HT1080 (cell line): Measurements from ENCODE around the gene IQCF2. TPM values are rescaled to one million over a fixed set of nuclear protein-coding genes. Genes with fewer than 3 reads are reported as not detected.
"Not testable (repeated sequence)": the region's sequence is repeated elsewhere in the genome, so short reads cannot be mapped to it uniquely, and the experiment has no call there.

Experiments used
- DNase-seq: peaks from one replicate; pipeline ENCODE4 v3.0.0-alpha.2; 2015; ENCODE audit warnings: low read depth
- small RNA-seq: library from RNA; depleted of rRNA; stranded (forward); fragments of <200 nt; gene quantifications from one replicate; pipeline ENCODE3, GENCODE V24; 2014
- total RNA-seq: library from RNA; depleted of rRNA; stranded (reverse); fragments of >200 nt; shearing (Covaris generic); gene quantifications from 2 replicates; pipeline ENCODE4 v1.2.3, GENCODE V29; 2014; rRNA removed

The IQCF2 gene
- total RNA-seq, 1 experiment from 2014 or later = not detected

DNA sequence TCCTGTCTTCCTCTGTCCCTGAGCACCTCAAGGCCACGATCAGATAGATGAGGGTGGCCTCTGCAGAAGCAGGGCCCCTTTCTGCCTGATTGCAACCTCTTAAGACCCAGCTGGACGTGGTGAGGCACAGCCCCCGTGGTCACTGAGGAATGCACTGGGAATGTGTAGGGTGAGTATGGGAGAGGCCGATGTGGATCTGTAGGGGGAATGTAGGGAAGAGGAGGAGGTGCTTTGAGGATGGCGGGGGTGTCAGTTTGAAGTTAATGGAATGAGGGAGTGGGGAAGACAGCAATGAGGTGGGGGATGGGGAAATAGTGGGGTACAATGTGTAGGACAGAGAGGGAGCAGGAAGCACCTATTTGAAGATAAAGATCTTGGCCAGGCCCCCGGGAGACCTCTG lies 14.8 kb downstream of the IQCF2 start:
- no peak for DNase-seq

DNA sequence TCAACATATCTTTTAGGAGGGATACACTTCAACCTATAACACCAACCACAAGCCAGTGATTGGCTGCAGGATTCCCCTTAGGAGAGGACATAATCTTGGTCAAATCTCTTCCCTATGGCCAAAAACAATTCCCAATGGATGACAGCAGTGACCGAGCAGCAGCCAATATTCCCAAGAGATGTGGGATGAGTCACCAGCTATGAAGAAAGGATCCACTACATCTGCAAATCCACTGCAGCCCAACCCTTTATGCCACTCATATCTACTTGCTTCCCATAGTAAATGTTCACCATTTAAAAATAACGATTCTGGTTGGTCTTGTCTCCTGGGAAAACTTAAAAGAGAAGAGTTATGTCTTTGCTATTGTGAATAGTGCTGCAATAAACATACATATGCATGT lies 18.5 kb downstream of the IQCF2 start:
- DNase-seq = peak; percentile 46

DNA sequence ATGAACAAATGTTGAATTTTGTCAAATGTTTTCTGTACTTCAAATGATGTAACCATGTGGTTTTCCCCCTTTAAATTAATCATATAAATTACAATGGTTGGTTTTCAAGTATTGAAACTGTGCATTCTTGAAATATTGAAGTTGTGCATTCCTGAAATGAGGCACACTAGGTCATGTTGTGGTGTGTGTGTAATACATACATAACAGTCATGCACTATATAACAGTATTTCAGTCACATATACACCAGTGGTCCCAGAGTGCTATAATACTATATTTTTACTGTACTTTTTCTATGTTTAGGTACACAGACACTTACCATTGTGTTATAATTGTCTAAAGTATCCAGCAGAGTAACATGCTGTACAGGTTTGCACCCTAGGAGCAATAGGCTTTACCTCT lies 25.0 kb downstream of the IQCF2 start:
- no peak for DNase-seq

GRCh38 chr3:51887620-51888019 lies 26.2 kb downstream of the IQCF2 start:
- DNase-seq = no peak

GRCh38 chr3:51888463-51889105 lies 27.2 kb downstream of the IQCF2 start:
- DNase-seq = no peak

DNA sequence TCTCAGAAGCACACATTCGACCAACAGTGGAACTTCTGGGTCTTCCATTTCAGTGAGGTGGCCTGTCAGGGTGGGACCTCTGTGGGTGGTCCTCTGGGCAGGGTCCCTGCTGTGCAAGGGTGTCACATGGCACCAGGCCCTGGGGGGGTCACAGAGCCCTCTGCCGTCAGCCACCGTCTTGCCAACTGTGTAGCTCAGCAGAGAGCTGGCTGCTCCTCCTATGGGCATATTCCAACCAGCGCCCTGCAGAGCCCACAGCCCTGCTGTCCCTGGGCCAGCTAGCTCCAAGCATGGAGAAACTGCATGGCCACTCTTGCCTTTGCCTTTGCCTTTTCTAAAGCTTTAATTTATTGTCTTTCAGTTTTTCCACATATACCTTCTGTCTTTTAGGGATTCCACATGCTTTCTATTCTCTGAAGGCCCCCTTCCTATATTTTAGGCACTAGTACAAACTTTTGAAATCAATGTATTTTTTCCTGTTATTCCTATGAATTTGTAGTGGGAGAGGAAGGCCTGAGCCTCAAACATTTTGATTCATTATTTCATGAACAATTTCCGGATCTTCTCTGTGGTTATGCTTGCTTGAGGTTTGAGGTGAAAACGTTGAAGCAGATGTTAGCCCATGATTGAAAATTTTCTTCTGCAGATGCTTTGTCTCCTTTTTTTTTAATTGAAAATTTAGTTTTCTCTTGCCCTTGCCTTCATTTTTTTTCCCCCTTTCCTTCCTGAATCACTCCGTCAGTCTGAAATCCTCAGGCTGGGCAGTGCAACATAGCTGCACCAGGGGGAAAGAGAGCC lies 30.0 kb downstream of the IQCF2 start:
- DNase-seq = no peak

DNA sequence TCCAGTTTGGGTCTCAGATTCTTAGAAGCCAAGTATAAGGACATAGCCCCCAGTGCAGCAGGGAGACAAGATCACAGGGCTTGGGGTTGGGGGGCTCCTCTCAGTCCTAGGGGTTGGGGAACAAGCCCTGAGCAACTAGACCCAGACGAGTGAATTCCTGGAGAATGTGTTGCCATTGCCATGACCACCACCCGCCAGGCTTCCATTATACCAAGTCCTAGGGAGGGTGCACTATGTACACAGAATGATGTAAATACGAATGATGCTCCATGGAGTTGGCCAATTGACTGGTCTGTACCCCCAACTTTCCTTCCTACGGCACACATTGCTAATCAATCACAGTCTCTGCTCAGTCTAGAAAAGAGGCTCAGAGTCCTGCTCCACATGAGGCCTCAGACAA lies 33.0 kb downstream of the IQCF2 start:
- no peak for DNase-seq

GRCh38 chr3:51894939-51895338 lies 33.5 kb downstream of the IQCF2 start:
- no peak for DNase-seq

GRCh38 chr3:51896607-51897305 lies 35.3 kb downstream of the IQCF2 start:
- peak; percentile 81 for DNase-seq

- DNase-seq = no peak
These were observed 36.0 kb downstream of the IQCF2 start for GRCh38 chr3:51897391-51897790.

DNA sequence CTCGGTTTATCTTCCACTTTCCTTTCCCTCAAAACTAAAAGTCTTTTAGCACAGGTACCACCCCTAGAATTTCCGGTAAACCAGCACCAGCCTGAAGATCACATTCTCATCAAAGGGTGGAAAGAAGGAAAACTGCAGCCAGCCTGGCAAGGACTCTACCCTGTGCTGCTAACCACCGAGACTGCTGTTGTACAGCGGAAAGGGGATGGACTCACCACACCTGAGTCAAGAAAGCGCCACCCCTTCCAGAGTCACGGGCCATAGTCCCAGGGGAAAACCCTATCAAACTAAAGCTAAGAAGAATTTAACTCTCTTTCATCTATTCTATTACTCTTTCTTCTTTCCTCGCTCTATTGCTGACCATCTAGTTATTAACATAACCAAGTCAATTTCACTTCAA lies 38.6 kb downstream of the IQCF2 start:
- not testable (repeated sequence) for DNase-seq

- peak; percentile 97 for DNase-seq
These were observed 40.9 kb downstream of the IQCF2 start for GRCh38 chr3:51902361-51902760.

- no peak for DNase-seq
These were observed 42.8 kb downstream of the IQCF2 start for GRCh38 chr3:51904034-51904823.

- DNase-seq = no peak
These were observed 46.6 kb downstream of the IQCF2 start for GRCh38 chr3:51908026-51908425.

Small RNAs within 50 kb of the gene (small RNA-seq; reads per million reads assigned to genes)
- not detected for gene RN7SL504P

Other genes with a start within 250 kb of the IQCF2 start
- 76.6 and 84.8 TPM in 2 replicates for gene TEX264, start 190.4 kb upstream of the IQCF2 start, total RNA-seq
- gene GRM2, start 154.5 kb upstream of the IQCF2 start, total RNA-seq = under 0.01 and 0.06 TPM in 2 replicates
- not detected in 2 replicates for gene IQCF6, start 82.4 kb upstream of the IQCF2 start, total RNA-seq
- gene IQCF5, start 14.0 kb downstream of the IQCF2 start, total RNA-seq = not detected in 2 replicates
- gene IQCF1, start 41.7 kb downstream of the IQCF2 start, total RNA-seq = 0.50 and 0.57 TPM in 2 replicates
- gene RRP9, start 80.3 kb downstream of the IQCF2 start, total RNA-seq = 78.3 and 87.2 TPM in 2 replicates
- 22.5 and 31.4 TPM in 2 replicates for gene PARP3, start 80.7 kb downstream of the IQCF2 start, total RNA-seq
- 0.08 and 0.23 TPM in 2 replicates for gene GPR62, start 93.8 kb downstream of the IQCF2 start, total RNA-seq
- gene PCBP4, start 105.8 kb downstream of the IQCF2 start, total RNA-seq = 85.6 and 95.9 TPM in 2 replicates
- 75.0 and 94.0 TPM in 2 replicates for gene ABHD14B, start 112.4 kb downstream of the IQCF2 start, total RNA-seq
- gene ABHD14A, start 113.4 kb downstream of the IQCF2 start, total RNA-seq = 24.6 and 25.1 TPM in 2 replicates
- gene ACY1, start 121.9 kb downstream of the IQCF2 start, total RNA-seq = 105 and 171 TPM in 2 replicates
- gene RPL29, start 134.3 kb downstream of the IQCF2 start, total RNA-seq = 1,388 and 1,455 TPM in 2 replicates
- 31.9 and 39.9 TPM in 2 replicates for gene DUSP7, start 195.0 kb downstream of the IQCF2 start, total RNA-seq